IPS-18a (cell line): Measurements from ENCODE around the gene CALHM5.

Source experiments
- H3K27ac ChIP-seq: one replicate; pipeline ENCODE4 v1.5.1; 2013; ENCODE audit warnings: low read length
- H3K27me3 ChIP-seq: one replicate; pipeline ENCODE4 v1.6.1; 2013; ENCODE audit warnings: mild to moderate bottlenecking, low read length; ENCODE audit not compliant: control insufficient read depth, insufficient read depth
- H3K36me3 ChIP-seq: one replicate; pipeline ENCODE4 v1.6.1; 2013; ENCODE audit warnings: low read depth, low read length; ENCODE audit not compliant: control insufficient read depth
- H3K4me1 ChIP-seq: one replicate; pipeline ENCODE4 v1.6.1; 2013; ENCODE audit warnings: low read depth, low read length; ENCODE audit not compliant: control insufficient read depth
- H3K4me3 ChIP-seq: one replicate; pipeline ENCODE4 v1.5.1; 2013; ENCODE audit warnings: low read length
- H3K9ac ChIP-seq: one replicate; pipeline ENCODE4 v1.6.1; 2013; ENCODE audit warnings: mild to moderate bottlenecking, low read length, moderate library complexity
- H3K9me3 ChIP-seq: one replicate; pipeline ENCODE4 v1.6.1; 2013; ENCODE audit warnings: low read depth, low read length; ENCODE audit not compliant: control insufficient read depth

CALHM5 gene

GRCh38 chr6:116531675-116532570, 20.5 kb downstream of the CALHM5 start:
- H3K4me3 ChIP-seq = no peak overlapping the region
- no peaks in the 10 kb centered on the region for H3K27me3 ChIP-seq
- no peaks in the 10 kb centered on the region for H3K36me3 ChIP-seq
- no peak overlapping the region for H3K27ac ChIP-seq
- no peaks in the 10 kb centered on the region for H3K9me3 ChIP-seq
- H3K4me1 ChIP-seq = peaks cover 22% of the 10 kb centered on the region
- no peak overlapping the region for H3K9ac ChIP-seq

DNA sequence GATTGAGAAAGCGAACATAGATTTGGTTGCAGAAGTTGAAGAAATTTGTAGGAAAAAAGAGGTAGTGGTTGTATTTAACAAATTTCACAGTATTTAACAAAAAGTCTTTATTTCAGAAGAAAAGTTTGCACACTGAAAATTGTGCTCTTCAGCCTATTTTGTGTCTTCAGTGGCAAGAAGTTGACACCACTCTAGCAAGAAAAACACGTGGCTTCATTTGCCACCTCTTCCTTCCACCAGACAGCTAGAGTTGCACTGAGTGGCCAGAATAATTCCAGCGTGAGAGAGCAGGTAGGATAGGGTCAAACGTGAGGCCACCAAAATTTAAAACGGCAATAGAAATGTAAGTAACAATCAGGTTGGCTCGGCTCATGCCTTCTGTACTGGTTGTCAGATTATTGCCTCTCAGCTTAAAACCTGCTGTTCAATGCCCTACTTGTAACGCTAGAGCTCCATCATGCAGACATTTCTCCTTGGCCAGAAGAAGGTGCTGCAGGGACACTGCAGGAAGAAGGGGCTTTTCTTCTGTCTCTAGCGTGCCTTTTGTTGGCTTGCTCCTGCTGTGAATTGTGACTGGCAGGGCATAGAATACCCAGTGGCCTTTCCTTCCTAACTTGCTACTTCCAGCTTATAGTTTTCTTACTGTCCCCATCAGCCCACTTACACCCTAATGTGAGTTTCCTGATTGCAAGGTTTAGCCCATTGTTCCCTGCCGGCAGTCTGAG, 22.0 kb downstream of the CALHM5 start:
- no peaks in the 10 kb centered on the region for H3K9me3 ChIP-seq

GRCh38 chr6:116535109-116535508, 23.7 kb downstream of the CALHM5 start:
- Histone ChIP-seq H3K9me3 (no peaks in the 10 kb centered on the region), H3K9ac (no peak overlapping the region), H3K4me3 (no peak overlapping the region), H3K4me1 (peaks cover 14% of the 10 kb centered on the region), H3K36me3 (no peaks in the 10 kb centered on the region), H3K27ac (no peak overlapping the region), H3K27me3 (no peaks in the 10 kb centered on the region)

More for the DNA sequence above, 22.0 kb downstream of the CALHM5 start:
- no peak overlapping the region for H3K4me3 ChIP-seq
- no peaks in the 10 kb centered on the region for H3K27me3 ChIP-seq
- no peaks in the 10 kb centered on the region for H3K36me3 ChIP-seq
- peaks cover 22% of the 10 kb centered on the region for H3K4me1 ChIP-seq
- no peak overlapping the region for H3K27ac ChIP-seq
- H3K9ac ChIP-seq = no peak overlapping the region

DNA sequence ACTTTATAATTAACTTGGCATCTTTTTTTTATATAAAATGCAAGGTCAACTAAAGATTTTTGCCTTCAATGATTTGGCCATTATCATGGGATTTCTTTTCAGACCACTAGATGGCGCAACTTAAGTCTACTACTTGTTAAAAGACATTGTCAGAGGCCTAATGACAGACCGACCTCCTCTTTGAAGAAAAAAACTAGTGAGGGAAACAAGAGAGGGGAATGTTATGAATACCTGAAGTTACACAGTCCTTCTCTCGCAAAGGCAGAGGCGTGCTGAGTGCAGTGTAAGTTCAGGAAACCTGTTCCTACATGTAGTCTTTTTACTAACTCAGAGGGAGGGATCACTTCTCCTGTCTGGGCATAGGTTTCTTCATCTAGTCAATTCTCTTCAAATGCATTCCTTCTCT, 24.8 kb downstream of the CALHM5 start:
- Histone ChIP-seq H3K9ac (no peak overlapping the region), H3K9me3 (no peaks in the 10 kb centered on the region), H3K4me1 (peaks cover 11% of the 10 kb centered on the region), H3K4me3 (no peak overlapping the region), H3K27me3 (no peaks in the 10 kb centered on the region), H3K36me3 (no peaks in the 10 kb centered on the region), H3K27ac (no peak overlapping the region)

- Histone ChIP-seq H3K27ac (no peak overlapping the region), H3K27me3 (no peaks in the 10 kb centered on the region), H3K9me3 (no peaks in the 10 kb centered on the region), H3K4me3 (no peak overlapping the region), H3K9ac (no peak overlapping the region), H3K36me3 (no peaks in the 10 kb centered on the region), H3K4me1 (no peaks in the 10 kb centered on the region)
Observed at GRCh38 chr6:116542426-116542825, 31.0 kb downstream of the CALHM5 start.

- no peaks in the 10 kb centered on the region for H3K36me3 ChIP-seq
- H3K27me3 ChIP-seq = no peaks in the 10 kb centered on the region
- no peak overlapping the region for H3K9ac ChIP-seq
- H3K4me3 ChIP-seq = no peak overlapping the region
- H3K27ac ChIP-seq = no peak overlapping the region
- H3K9me3 ChIP-seq = no peaks in the 10 kb centered on the region
- H3K4me1 ChIP-seq = no peaks in the 10 kb centered on the region
Observed at GRCh38 chr6:116543149-116543548, 31.7 kb downstream of the CALHM5 start.

GRCh38 chr6:116545651-116546050, 34.2 kb downstream of the CALHM5 start, which contains the start of gene TRAPPC3L:
TRAPPC3L (minus strand) TSS chr6:116545684; CDS start chr6:116545514, 170 bp downstream.
- Histone ChIP-seq H3K4me3 (no peak within 1 kb of the TSS), H3K9me3 (no peaks in the 10 kb centered on the region), H3K27ac (no peak within 1 kb of the TSS), H3K36me3 (no peaks in the 10 kb centered on the region), H3K4me1 (no peaks in the 10 kb centered on the region), H3K9ac (no peak within 1 kb of the TSS), H3K27me3 (no peaks in the 10 kb centered on the region)

- H3K9me3 ChIP-seq = no peaks in the 10 kb centered on the region
- no peaks in the 10 kb centered on the region for H3K27me3 ChIP-seq
- H3K27ac ChIP-seq = no peak overlapping the region
- no peak overlapping the region for H3K4me3 ChIP-seq
- H3K36me3 ChIP-seq = no peaks in the 10 kb centered on the region
- no peaks in the 10 kb centered on the region for H3K4me1 ChIP-seq
- H3K9ac ChIP-seq = no peak overlapping the region
Observed at GRCh38 chr6:116547358-116547757, 35.9 kb downstream of the CALHM5 start.

DNA sequence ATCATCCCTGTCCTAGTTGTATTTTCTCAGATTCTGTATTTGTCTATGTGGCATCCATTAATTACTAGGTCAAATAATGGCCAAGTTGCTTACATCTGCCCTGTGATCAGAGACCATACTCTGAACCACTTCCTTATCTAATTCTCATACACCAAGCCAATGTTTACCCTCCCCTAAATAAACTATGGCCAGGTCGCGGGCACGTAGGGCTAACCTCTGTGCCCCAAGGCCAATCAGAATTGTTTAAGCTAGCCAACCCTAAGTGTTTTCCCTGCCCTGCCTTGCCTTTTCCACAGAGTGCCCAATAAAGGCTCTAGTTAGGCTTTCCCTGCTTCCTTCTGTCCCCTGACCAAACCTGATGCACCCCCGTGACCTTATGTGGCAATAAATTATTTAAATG, 39.4 kb downstream of the CALHM5 start:
- Histone ChIP-seq H3K27ac (no peak overlapping the region), H3K36me3 (no peaks in the 10 kb centered on the region), H3K4me1 (no peaks in the 10 kb centered on the region), H3K4me3 (no peak overlapping the region), H3K9ac (no peak overlapping the region), H3K9me3 (no peaks in the 10 kb centered on the region), H3K27me3 (no peaks in the 10 kb centered on the region)

GRCh38 chr6:116553451-116553850, 42.0 kb downstream of the CALHM5 start, which contains the start of gene CALHM4:
CALHM4 (plus strand) TSS chr6:116553751; CDS start chr6:116553794, 43 bp downstream.
- Histone ChIP-seq H3K9ac (no peak within 1 kb of the TSS), H3K4me3 (no peak within 1 kb of the TSS), H3K9me3 (no peaks in the 10 kb centered on the region), H3K36me3 (no peaks in the 10 kb centered on the region), H3K4me1 (no peaks in the 10 kb centered on the region), H3K27me3 (no peaks in the 10 kb centered on the region), H3K27ac (no peak within 1 kb of the TSS)

GRCh38 chr6:116556065-116556464, 44.6 kb downstream of the CALHM5 start:
- Histone ChIP-seq H3K27ac (no peak overlapping the region), H3K9ac (no peak overlapping the region), H3K9me3 (no peaks in the 10 kb centered on the region), H3K4me1 (no peaks in the 10 kb centered on the region), H3K36me3 (no peaks in the 10 kb centered on the region), H3K4me3 (no peak overlapping the region), H3K27me3 (no peaks in the 10 kb centered on the region)
